H9 (cell line): ENCODE data around the gene ROBO1. TPM values are rescaled to one million over a fixed set of nuclear protein-coding genes. Genes with fewer than 3 reads are reported as not detected.

Experiments used
- DNase-seq: peaks from one replicate; pipeline ENCODE4 v3.0.0-alpha.2; 2017
- H2AFZ ChIP-seq: one replicate; pipeline ENCODE4 v1.6.1; 2013; ENCODE audit warnings: mild to moderate bottlenecking, low read length, control low read depth, moderate library complexity
- H2AK5ac ChIP-seq: 2 replicates; pipeline ENCODE4 v1.6.1; 2013; ENCODE audit warnings: low read length, control low read depth, mixed read lengths; ENCODE audit not compliant: insufficient read length
- H2BK120ac ChIP-seq: one replicate; pipeline ENCODE4 v1.6.1; 2013; ENCODE audit warnings: low read depth, mild to moderate bottlenecking, low read length, control low read depth, inconsistent platforms; ENCODE audit not compliant: poor library complexity, severe bottlenecking
- H2BK12ac ChIP-seq: 2 replicates; pipeline ENCODE4 v1.6.1; 2013; ENCODE audit warnings: low read length, control low read depth, mixed read lengths, low read depth; ENCODE audit not compliant: insufficient read length
- H2BK15ac ChIP-seq: 2 replicates; pipeline ENCODE4 v1.6.1; 2013; ENCODE audit warnings: low read depth, low read length, control low read depth
- H2BK20ac ChIP-seq: one replicate; pipeline ENCODE4 v1.6.1; 2013; ENCODE audit warnings: low read depth, mild to moderate bottlenecking, low read length, control low read depth, inconsistent platforms; ENCODE audit not compliant: poor library complexity, severe bottlenecking
- H2BK5ac ChIP-seq: 2 replicates; pipeline ENCODE4 v1.6.1; 2013; ENCODE audit warnings: low read length, control low read depth, mixed read lengths; ENCODE audit not compliant: insufficient read length
- H3K14ac ChIP-seq: 2 replicates; pipeline ENCODE4 v1.6.1; 2013; ENCODE audit warnings: low read length, control low read depth; ENCODE audit not compliant: insufficient read depth
- H3K18ac ChIP-seq: 2 replicates; pipeline ENCODE4 v1.6.1; 2013; ENCODE audit warnings: low read depth, mild to moderate bottlenecking, mixed read lengths, low read length, control low read depth; ENCODE audit not compliant: insufficient read length
- H3K23ac ChIP-seq: 2 replicates; pipeline ENCODE4 v1.6.1; 2013; ENCODE audit warnings: low read length, control low read depth, mixed read lengths, low read depth; ENCODE audit not compliant: insufficient read length
- H3K23me2 ChIP-seq: 2 replicates; pipeline ENCODE4 v1.6.1; 2013; ENCODE audit warnings: low read depth, mild to moderate bottlenecking, mixed read lengths, low read length, control low read depth; ENCODE audit not compliant: insufficient read length, poor library complexity, severe bottlenecking
- H3K27ac ChIP-seq: 2 replicates; pipeline ENCODE4 v1.5.1; 2013; ENCODE audit warnings: low read length, control low read depth, mixed read lengths, low read depth; ENCODE audit not compliant: insufficient read length
- H3K27me3 ChIP-seq: 2 replicates; pipeline ENCODE4 v1.6.1; 2013; ENCODE audit warnings: low read length, control low read depth, inconsistent platforms; ENCODE audit not compliant: insufficient read depth
- H3K4ac ChIP-seq: 2 replicates; pipeline ENCODE4 v1.6.1; 2013; ENCODE audit warnings: low read depth, mild to moderate bottlenecking, control low read depth, inconsistent platforms, low read length, moderate library complexity
- H3K4me1 ChIP-seq: 2 replicates; pipeline ENCODE4 v1.6.1; 2013; ENCODE audit warnings: low read length, control low read depth, inconsistent platforms; ENCODE audit not compliant: insufficient read depth
- H3K4me2 ChIP-seq: 2 replicates; pipeline ENCODE4 v1.6.1; 2013; ENCODE audit warnings: low read length, control low read depth, mixed read lengths; ENCODE audit not compliant: insufficient read length, insufficient read depth
- H3K56ac ChIP-seq: 2 replicates; pipeline ENCODE4 v1.6.1; 2013; ENCODE audit warnings: low read depth, mild to moderate bottlenecking, mixed read lengths, low read length, control low read depth; ENCODE audit not compliant: insufficient read length
- H3K79me1 ChIP-seq: 2 replicates; pipeline ENCODE4 v1.6.1; 2013; ENCODE audit warnings: low read depth, mild to moderate bottlenecking, moderate library complexity, low read length, control low read depth, inconsistent platforms; ENCODE audit not compliant: insufficient read depth, poor library complexity, severe bottlenecking
- H3K79me2 ChIP-seq: 2 replicates; pipeline ENCODE4 v1.6.1; 2013; ENCODE audit warnings: low read length, control low read depth, inconsistent platforms; ENCODE audit not compliant: insufficient read depth
- H3K9ac ChIP-seq: 2 replicates; pipeline ENCODE4 v1.6.1; 2013; ENCODE audit warnings: low read length, control low read depth, mixed read lengths; ENCODE audit not compliant: insufficient read length; ENCODE audit errors: extremely low read depth
- H3K9me3 ChIP-seq: one replicate; pipeline ENCODE4 v1.6.1; 2013; ENCODE audit warnings: low read depth, low read length, inconsistent platforms; ENCODE audit not compliant: control insufficient read depth
- H3T11ph ChIP-seq: one replicate; pipeline ENCODE4 v1.6.1; 2013; ENCODE audit warnings: mild to moderate bottlenecking, low read length, control low read depth, inconsistent platforms
- H4K20me1 ChIP-seq: one replicate; pipeline ENCODE4 v1.6.1; 2013; ENCODE audit not compliant: control insufficient read depth, insufficient read length, insufficient read depth
- H4K5ac ChIP-seq: 2 replicates; pipeline ENCODE4 v1.6.1; 2013; ENCODE audit warnings: low read depth, mild to moderate bottlenecking, mixed read lengths, low read length, control low read depth; ENCODE audit not compliant: insufficient read length
- H4K8ac ChIP-seq: replicated peaks from 2 replicates; pipeline ENCODE4 v1.6.1; 2013; ENCODE audit warnings: low read length, control low read depth, mixed read lengths, low read depth; ENCODE audit not compliant: insufficient read length
- H4K91ac ChIP-seq: 2 replicates; pipeline ENCODE4 v1.6.1; 2013; ENCODE audit warnings: low read depth, mild to moderate bottlenecking, moderate library complexity, mixed read lengths, low read length, control low read depth; ENCODE audit not compliant: insufficient read length
- H3K27ac Mint-ChIP-seq, 3 experiments: 2 replicates in 2 of 3; 3 replicates in 1 of 3; pipeline ENCODE4 v1.8.0; 2020 to 2021; ENCODE audit warnings: mixed read lengths in 3 of 3, mild to moderate bottlenecking in 1 of 3, moderate library complexity in 1 of 3
- H3K27me3 Mint-ChIP-seq: 2 replicates; pipeline ENCODE4 v1.8.0; 2021; ENCODE audit warnings: low read depth, mild to moderate bottlenecking, moderate library complexity, mixed read lengths
- H3K36me3 Mint-ChIP-seq, 3 experiments: 2 replicates in 2 of 3; 3 replicates in 1 of 3; pipeline ENCODE4 v1.8.0; 2020 to 2021; ENCODE audit warnings: low read depth in 3 of 3, mixed read lengths in 3 of 3; ENCODE audit not compliant: insufficient read depth in 1 of 3
- H3K4me1 Mint-ChIP-seq, 2 experiments: 2 replicates each; pipeline ENCODE4 v1.8.0; 2020; ENCODE audit warnings: mixed read lengths in 2 of 2
- H3K4me3 Mint-ChIP-seq, 2 experiments: 2 replicates in 1 of 2; 3 replicates in 1 of 2; pipeline ENCODE4 v1.8.0; 2020 to 2021; ENCODE audit warnings: mild to moderate bottlenecking in 2 of 2, mixed read lengths in 2 of 2, moderate library complexity in 1 of 2
- H3K9me3 Mint-ChIP-seq, 2 experiments: 2 replicates in 1 of 2; 3 replicates in 1 of 2; pipeline ENCODE4 v1.8.0; 2020; ENCODE audit warnings: mild to moderate bottlenecking in 2 of 2, mixed read lengths in 2 of 2, moderate library complexity in 1 of 2
- CTCF ChIP-seq: fragments of 200-600 bp; sonication (generic); conservative IDR thresholded peaks from 3 replicates; pipeline ENCODE4 v1.8.0; 2021; ENCODE audit warnings: antibody characterized with exemption, mild to moderate bottlenecking
- WGBS: extraction: QIAGEN DNeasy Blood & Tissue Kit; methylation state at CpG from one replicate; pipeline ENCODE4 v1.1.7; 2013; ENCODE audit warnings: missing lambda C conversion rate, low lambda C conversion rate, mixed read lengths; ENCODE audit not compliant: insufficient read length; ENCODE audit errors: extremely low coverage; 5-methylcytosine and 5-hydroxymethylcytosine counted together
- total RNA-seq: library from RNA; stranded (reverse); gene quantifications from 2 replicates; pipeline ENCODE4 v1.2.1, GENCODE V29; 2021

The ROBO1 gene
- total RNA-seq, 1 experiment from 2014 or later: 62.7 TPM

GRCh38 chr3:79369306-79369705 lies 398.5 kb downstream of the ROBO1 start:
- H4K5ac ChIP-seq: no peak overlapping the region
- H4K91ac ChIP-seq: no peak overlapping the region
- H2BK15ac ChIP-seq: no peak overlapping the region
- H3K23me2 ChIP-seq: no peaks in the 10 kb centered on the region
- no CpG with 5 or more reads among the region's 1 CpG for WGBS
- H3K56ac ChIP-seq: no peak overlapping the region
- H4K8ac ChIP-seq: no peak overlapping the region
- no peak overlapping the region for H2AFZ ChIP-seq
- H3K9ac ChIP-seq: no peak overlapping the region
- H2BK120ac ChIP-seq: no peak overlapping the region
- no peaks in the 10 kb centered on the region for H3K4me1 ChIP-seq
- H3K79me1 ChIP-seq: no peaks in the 10 kb centered on the region
- no peak overlapping the region for H3K18ac ChIP-seq
- H3K9me3 ChIP-seq: peaks cover 4% of the 10 kb centered on the region
- Mint-ChIP-seq H3K36me3 (peaks cover 3 to 16% (median 8%) of the 10 kb centered on the region in 3 experiments; a peak in 6 of 7 replicates), H3K4me3 (no peak overlapping the region), H3K4me1 (peaks cover 6 to 14% of the 10 kb centered on the region in 2 experiments), H3K27me3 (no peaks in the 10 kb centered on the region), H3K9me3 (peaks cover 11 to 15% of the 10 kb centered on the region in 2 experiments), H3K27ac (no peak overlapping the region)
- no peak for DNase-seq
- no peaks in the 10 kb centered on the region for H3K79me2 ChIP-seq
- no peak overlapping the region for H2AK5ac ChIP-seq
- H2BK12ac ChIP-seq: no peak overlapping the region
- H2BK5ac ChIP-seq: no peak overlapping the region
- no peaks in the 10 kb centered on the region for H3K27me3 ChIP-seq
- no peak overlapping the region for H3T11ph ChIP-seq
- H3K14ac ChIP-seq: no peak overlapping the region
- no peak overlapping the region for H3K4ac ChIP-seq
- no peaks in the 10 kb centered on the region for H4K20me1 ChIP-seq
- H3K4me2 ChIP-seq: no peak overlapping the region
- no peak overlapping the region for H2BK20ac ChIP-seq
- peak; percentile 52 for TF ChIP-seq CTCF
- H3K23ac ChIP-seq: no peak overlapping the region
- no peak overlapping the region for H3K27ac ChIP-seq
